ENCODE results near the gene NMD3. TPM values are rescaled to one million over a fixed set of nuclear protein-coding genes. Genes with fewer than 3 reads are reported as not detected.
"Not testable (repeated sequence)": the region's sequence is repeated elsewhere in the genome, so short reads cannot be mapped to it uniquely, and the experiment has no call there.

NMD3 gene
- total RNA-seq: 10 to 100 TPM; 76.0 to 77.3 TPM

GRCh38 chr3:161220850-161221753 lies at the start of gene NMD3:
Gene NMD3, plus strand, starts transcription at chr3:161221311. Its CDS starts 703 bp downstream, at chr3:161222014.
- CTCF ChIA-PET: no interaction called here
- POLR2A ChIA-PET: interaction anchor here (0.7 to 1.5 kb wide), 2 partner anchors 23 to 25 kb away, joined by 3 read pairs; no protein-coding TSS in a partner anchor

- ChIA-PET CTCF (no interaction called here), POLR2A (no interaction called here)
Measured at GRCh38 chr3:161171639-161172552, 49.2 kb upstream of the NMD3 start.

GRCh38 chr3:161175506-161175905 lies 45.6 kb upstream of the NMD3 start:
- ChIA-PET CTCF (no interaction called here), POLR2A (no interaction called here)

- ChIA-PET CTCF (no interaction called here), POLR2A (no interaction called here)
Measured at GRCh38 chr3:161177991-161178390, 43.1 kb upstream of the NMD3 start.

- POLR2A ChIA-PET: not testable (repeated sequence)
- CTCF ChIA-PET: interaction anchor here (0.5 kb wide), 2 partner anchors 157 to 287 kb away, joined by 3 read pairs; no protein-coding TSS in a partner anchor
Measured at GRCh38 chr3:161181371-161181770, 39.7 kb upstream of the NMD3 start.

GRCh38 chr3:161187046-161187445 lies 34.1 kb upstream of the NMD3 start:
- CTCF ChIA-PET: no interaction called here
- POLR2A ChIA-PET: no interaction called here

- POLR2A ChIA-PET: interaction anchor here (0.6 kb wide), 1 partner anchor 24 kb away, joined by 4 read pairs; no protein-coding TSS in a partner anchor
- CTCF ChIA-PET: no interaction called here
Measured at GRCh38 chr3:161197855-161198850, 23.0 kb upstream of the NMD3 start.

GRCh38 chr3:161199926-161200325 lies 21.2 kb upstream of the NMD3 start:
- POLR2A ChIA-PET: no interaction called here
- CTCF ChIA-PET: no interaction called here

- CTCF ChIA-PET: no interaction called here
- POLR2A ChIA-PET: no interaction called here
Measured at GRCh38 chr3:161203485-161204098, 17.5 kb upstream of the NMD3 start.

- CTCF ChIA-PET: no interaction called here
- POLR2A ChIA-PET: no interaction called here
Measured at GRCh38 chr3:161208931-161209330, 12.2 kb upstream of the NMD3 start.

- CTCF ChIA-PET: interaction anchor here (0.6 kb wide), 1 partner anchor 265 kb away, joined by 3 read pairs; no protein-coding TSS in a partner anchor
- POLR2A ChIA-PET: no interaction called here
Measured at GRCh38 chr3:161212171-161212771, 8.8 kb upstream of the NMD3 start.

GRCh38 chr3:161212906-161213305 lies 8.2 kb upstream of the NMD3 start:
- CTCF ChIA-PET: no interaction called here

GRCh38 chr3:161213644-161214043 lies 7.5 kb upstream of the NMD3 start:
- ChIA-PET POLR2A (no interaction called here), CTCF (interaction anchor here (0.5 kb wide), 1 partner anchor 256 kb away, joined by 7 read pairs; no protein-coding TSS in a partner anchor)

More at GRCh38 chr3:161212906-161213305, 8.2 kb upstream of the NMD3 start:
- POLR2A ChIA-PET: no interaction called here

- CTCF ChIA-PET: no interaction called here
- POLR2A ChIA-PET: no interaction called here
Measured at GRCh38 chr3:161215185-161215584, 5.9 kb upstream of the NMD3 start.

GRCh38 chr3:161217496-161217895 lies 3.6 kb upstream of the NMD3 start:
- CTCF ChIA-PET: no interaction called here
- POLR2A ChIA-PET: no interaction called here

- ChIA-PET POLR2A (no interaction called here), CTCF (no interaction called here)
Measured at GRCh38 chr3:161219495-161219894, 1.6 kb upstream of the NMD3 start.

- POLR2A ChIA-PET: interaction anchor here (0.6 to 1.5 kb wide), 2 partner anchors 22 to 24 kb away, joined by 3 to 4 read pairs; no protein-coding TSS in a partner anchor
Measured at GRCh38 chr3:161221806-161222600, 892 bp downstream of the NMD3 start.

GRCh38 chr3:161222662-161223061 lies 1.6 kb downstream of the NMD3 start:
- POLR2A ChIA-PET: interaction anchor here (0.6 kb wide), 1 partner anchor 25 kb away, joined by 4 read pairs; no protein-coding TSS in a partner anchor
- CTCF ChIA-PET: no interaction called here

More at GRCh38 chr3:161221806-161222600, 892 bp downstream of the NMD3 start:
- CTCF ChIA-PET: no interaction called here

Measured in activated CD8-positive, alpha-beta memory T cell treated with anti-CD3 and anti-CD28 coated beads for 36 hours (primary cell).